ENCODE data around the gene LSAMP.

Gene LSAMP

DNA sequence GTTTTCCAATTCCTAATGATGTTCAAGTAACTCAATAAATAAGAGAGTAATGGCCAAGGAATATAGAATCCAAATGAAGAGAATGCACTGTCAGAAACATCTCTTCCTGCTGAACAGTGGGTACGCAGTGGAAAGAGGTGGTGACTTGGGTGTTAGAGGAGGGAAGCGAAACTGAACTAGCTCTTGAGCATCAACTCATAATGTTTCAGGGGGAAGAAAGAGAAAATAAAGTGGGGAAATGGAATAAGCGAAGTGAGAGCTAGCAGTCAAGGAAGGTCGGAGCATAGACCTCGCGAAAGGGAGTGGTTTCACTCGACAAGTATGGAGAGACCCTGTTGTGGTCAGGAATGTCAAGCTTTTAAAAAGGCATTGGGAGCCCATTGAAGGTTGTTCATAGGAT, 512.5 kb downstream of the LSAMP start:
- TF ChIP-seq, protein P1, sequence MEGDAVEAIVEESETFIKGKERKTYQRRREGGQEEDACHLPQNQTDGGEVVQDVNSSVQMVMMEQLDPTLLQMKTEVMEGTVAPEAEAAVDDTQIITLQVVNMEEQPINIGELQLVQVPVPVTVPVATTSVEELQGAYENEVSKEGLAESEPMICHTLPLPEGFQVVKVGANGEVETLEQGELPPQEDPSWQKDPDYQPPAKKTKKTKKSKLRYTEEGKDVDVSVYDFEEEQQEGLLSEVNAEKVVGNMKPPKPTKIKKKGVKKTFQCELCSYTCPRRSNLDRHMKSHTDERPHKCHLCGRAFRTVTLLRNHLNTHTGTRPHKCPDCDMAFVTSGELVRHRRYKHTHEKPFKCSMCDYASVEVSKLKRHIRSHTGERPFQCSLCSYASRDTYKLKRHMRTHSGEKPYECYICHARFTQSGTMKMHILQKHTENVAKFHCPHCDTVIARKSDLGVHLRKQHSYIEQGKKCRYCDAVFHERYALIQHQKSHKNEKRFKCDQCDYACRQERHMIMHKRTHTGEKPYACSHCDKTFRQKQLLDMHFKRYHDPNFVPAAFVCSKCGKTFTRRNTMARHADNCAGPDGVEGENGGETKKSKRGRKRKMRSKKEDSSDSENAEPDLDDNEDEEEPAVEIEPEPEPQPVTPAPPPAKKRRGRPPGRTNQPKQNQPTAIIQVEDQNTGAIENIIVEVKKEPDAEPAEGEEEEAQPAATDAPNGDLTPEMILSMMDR (conservative IDR thresholded peaks at IDR 0.05; ENCODE audit: low read depth, low read length), result no peak
- no peak overlapping the region for H3K4me3 ChIP-seq (ENCODE audit: low read depth, low read length)
- DNase-seq (ENCODE audit: low read depth), result no peak

DNA sequence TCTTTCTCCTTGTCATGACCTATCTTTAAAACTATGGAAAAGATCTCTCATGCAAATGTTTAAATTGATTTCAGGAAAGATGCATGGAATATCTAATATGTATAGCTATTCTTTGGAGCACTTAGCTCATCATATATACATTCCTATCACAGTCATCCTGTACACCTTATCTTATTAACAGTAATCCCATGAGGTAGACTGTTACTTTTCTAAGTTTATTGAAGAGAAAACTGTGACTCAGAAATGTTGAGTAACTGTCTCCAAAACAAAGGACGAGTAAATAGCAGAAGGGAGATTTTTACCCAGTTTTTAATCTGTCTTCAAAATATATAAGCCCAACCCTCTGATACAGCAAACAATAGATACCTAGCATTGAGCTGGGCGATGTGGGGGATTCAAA, 513.7 kb downstream of the LSAMP start:
- TF ChIP-seq, protein P1 (conservative IDR thresholded peaks at IDR 0.05; ENCODE audit: low read depth, low read length), result no peak
- no peak overlapping the region for H3K4me3 ChIP-seq (ENCODE audit: low read depth, low read length)
- DNase-seq (ENCODE audit: low read depth), result peak; percentile 7

DNA sequence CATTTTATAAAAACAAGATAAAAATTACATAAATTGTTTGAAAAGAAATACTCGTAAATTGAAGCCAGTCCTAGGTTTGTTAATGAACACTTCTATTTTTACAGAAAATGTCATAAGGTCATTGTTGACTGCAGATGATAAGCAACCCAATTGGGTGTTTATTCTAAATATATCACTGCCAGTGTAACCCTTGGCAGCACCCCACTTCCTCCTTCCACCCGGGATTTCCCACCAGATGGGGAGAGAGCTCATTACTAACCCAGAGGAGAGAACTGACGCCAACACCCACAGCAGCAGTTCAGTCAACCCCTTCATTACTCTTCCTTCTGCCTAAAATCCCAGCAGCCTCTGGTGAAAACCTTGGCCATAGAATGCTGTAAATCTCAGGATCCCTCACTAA, 514.4 kb downstream of the LSAMP start:
- no peak overlapping the region for H3K4me3 ChIP-seq (ENCODE audit: low read depth, low read length)
- no peak for DNase-seq (ENCODE audit: low read depth)
- TF ChIP-seq, protein P1 (conservative IDR thresholded peaks at IDR 0.05; ENCODE audit: low read depth, low read length), result no peak

GRCh38 chr3:115930168-115930567, 515.1 kb downstream of the LSAMP start:
- H3K4me3 ChIP-seq (ENCODE audit: low read depth, low read length), result no peak overlapping the region
- TF ChIP-seq, protein P1 (conservative IDR thresholded peaks at IDR 0.05; ENCODE audit: low read depth, low read length), result no peak
- no peak for DNase-seq (ENCODE audit: low read depth)

DNA sequence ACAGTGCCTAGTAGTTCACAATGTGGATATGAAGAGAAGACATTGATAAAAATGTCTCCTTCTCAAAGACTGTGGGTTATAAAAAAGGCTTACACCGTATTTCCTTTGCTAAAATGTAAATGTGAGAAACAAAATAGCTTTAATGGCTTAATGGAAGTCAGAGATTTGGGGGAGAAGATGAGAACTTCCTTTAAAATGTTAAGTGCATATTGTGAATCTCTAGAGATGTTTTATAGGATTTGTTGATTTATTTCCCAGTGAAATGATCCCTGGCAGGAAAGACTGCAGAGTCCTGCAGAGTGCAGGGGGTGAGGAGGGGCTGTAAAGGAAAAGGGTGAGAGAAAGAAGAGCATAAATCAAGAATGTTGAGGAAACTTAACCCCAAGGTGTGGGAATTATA, 516.9 kb downstream of the LSAMP start:
- no peak overlapping the region for H3K4me3 ChIP-seq (ENCODE audit: low read depth, low read length)
- no peak for DNase-seq (ENCODE audit: low read depth)
- TF ChIP-seq, protein P1 (conservative IDR thresholded peaks at IDR 0.05; ENCODE audit: low read depth, low read length), result no peak

GRCh38 chr3:115927197-115927596, 518.1 kb downstream of the LSAMP start:
- TF ChIP-seq, protein P1 (conservative IDR thresholded peaks at IDR 0.05; ENCODE audit: low read depth, low read length), result no peak
- no peak overlapping the region for H3K4me3 ChIP-seq (ENCODE audit: low read depth, low read length)

GRCh38 chr3:115922681-115923347, 522.5 kb downstream of the LSAMP start:
- peak; percentile 79 for DNase-seq (ENCODE audit: low read depth)
- H3K4me3 ChIP-seq (ENCODE audit: low read depth, low read length), result no peak overlapping the region
- TF ChIP-seq, protein P1 (conservative IDR thresholded peaks at IDR 0.05; ENCODE audit: low read depth, low read length), result peak; percentile 74

More at GRCh38 chr3:115927197-115927596, 518.1 kb downstream of the LSAMP start:
- DNase-seq (ENCODE audit: low read depth), result no peak
